HepG2 (cell line): ENCODE measurements around the gene KDM3B. TPM values are rescaled to one million over a fixed set of nuclear protein-coding genes. Genes with fewer than 3 reads are reported as not detected.
A peak's percentile ranks its signal among the peaks of the same experiment; 100 is the strongest.

Experiments
- ATAC-seq: fragments of 200-7000 bp; cut with Tn5 transposase; 3 replicates; pipeline ENCODE4 v1.9.1; 2020; ENCODE audit warnings: mild to moderate bottlenecking, moderate library complexity
- BruUV-seq: library from RNA; stranded (reverse); fragments of 400-500 nt; replicated peaks from 2 replicates; lab custom pipeline; 2021; lab: Mats Ljungman, UMichigan
- CTCF ChIA-PET: fragments of 300-600 bp; formaldehyde crosslinking; extraction: SDS; loops from one replicate; lab custom pipeline; 2021; ENCODE audit warnings: low total read pairs, inconsistent platforms, low intra/inter-chr PET ratio; lab: Yijun Ruan, JAX
- POLR2A ChIA-PET: fragments of 350-600 bp; sonication (Branson Sonifier 250); formaldehyde crosslinking; loops from one replicate; lab custom pipeline; 2020; ENCODE audit warnings: antibody characterized with exemption, inconsistent platforms; lab: Yijun Ruan, JAX
- DNase-seq: peaks from one replicate; pipeline ENCODE4 v3.0.0-alpha.2; 2015; ENCODE audit warnings: low spot score
- FAIRE-seq: peaks from 3 replicates; lab custom pipeline; 2011; peaks lifted over from hg19 to GRCh38; lab: Jason Lieb, UNC
- H2AFZ ChIP-seq: one replicate; pipeline ENCODE4 v1.6.1; 2011; ENCODE audit warnings: low read length, inconsistent platforms
- H3K27ac ChIP-seq: fragments of 300-600 bp; 3 replicates; pipeline ENCODE4 v1.8.0; 2011; ENCODE audit warnings: mixed run types, mild to moderate bottlenecking, mixed read lengths, low read length, inconsistent platforms; ENCODE audit not compliant: insufficient read depth; ENCODE audit errors: extremely low read length
- H3K27me3 ChIP-seq, 2 experiments: fragments of 200-600 bp in 1 of 2; 2 replicates in 1 of 2; 3 replicates in 1 of 2; pipeline versions ENCODE4 v1.6.0 to v1.8.0; 2011; ENCODE audit warnings: low read length in 2 of 2, mild to moderate bottlenecking in 2 of 2, moderate library complexity in 2 of 2, inconsistent platforms in 1 of 2; ENCODE audit not compliant: insufficient read depth in 2 of 2, control insufficient read depth in 1 of 2
- H3K36me3 ChIP-seq, 2 experiments: fragments of 200-600 bp in 1 of 2; replicated peaks in 1 of 2; 2 replicates in 1 of 2; 3 replicates in 1 of 2; pipeline versions ENCODE4 v1.5.1 to v1.8.0; 2011; ENCODE audit warnings: low read length in 2 of 2, inconsistent platforms in 1 of 2; ENCODE audit not compliant: insufficient read depth in 2 of 2, control insufficient read depth in 1 of 2
- H3K4me1 ChIP-seq: 2 replicates; pipeline ENCODE4 v1.5.1; 2012; ENCODE audit warnings: low read length, inconsistent platforms; ENCODE audit not compliant: insufficient read depth
- H3K4me2 ChIP-seq: 2 replicates; pipeline ENCODE4 v1.6.0; 2011; ENCODE audit warnings: low read depth, low read length, inconsistent platforms
- H3K4me3 ChIP-seq, 3 experiments: fragments of 200-600 bp in 1 of 3; sonication (generic), shearing (Covaris generic) in 1 of 3; replicated peaks in 1 of 3; 2 replicates each; pipeline ENCODE4 v1.5.1; 2011 to 2016; ENCODE audit warnings: low read length in 3 of 3, inconsistent platforms in 2 of 3, low read depth in 2 of 3, mild to moderate bottlenecking in 2 of 3, control low read depth in 1 of 3, mixed read lengths in 1 of 3; ENCODE audit not compliant: insufficient read depth in 1 of 3
- H3K79me2 ChIP-seq: one replicate; pipeline ENCODE4 v1.6.1; 2011; ENCODE audit warnings: low read length, inconsistent platforms; ENCODE audit not compliant: insufficient read depth
- H3K9ac ChIP-seq: 2 replicates; pipeline ENCODE4 v1.6.0; 2011; ENCODE audit warnings: mild to moderate bottlenecking, low read depth, low read length, inconsistent platforms; ENCODE audit not compliant: insufficient read depth
- H3K9me3 ChIP-seq: 2 replicates; pipeline ENCODE4 v1.5.1; 2012; ENCODE audit warnings: mild to moderate bottlenecking, low read length
- H4K20me1 ChIP-seq: 2 replicates; pipeline ENCODE4 v1.6.0; 2011; ENCODE audit warnings: inconsistent platforms, mild to moderate bottlenecking, low read length, moderate library complexity; ENCODE audit not compliant: insufficient read depth
- ASH2L ChIP-seq: fragments of 300-600, 200-600 bp; sonication (generic); IDR thresholded peaks from 2 replicates; pipeline ENCODE4 v1.7.0; 2017; ENCODE audit warnings: low read depth, mild to moderate bottlenecking, moderate library complexity, mixed read lengths, low read length; ENCODE audit not compliant: insufficient read length
- HHEX ChIP-seq: IDR thresholded peaks from 2 replicates; pipeline ENCODE4 v1.6.1; 2016; ENCODE audit warnings: control low read depth
- KAT8 ChIP-seq: IDR thresholded peaks from 2 replicates; pipeline ENCODE4 v1.6.1; 2016; ENCODE audit warnings: missing genetic modification reagents, missing compliant biosample characterization
- NR3C1 ChIP-seq: sonication (generic); formaldehyde crosslinking; IDR thresholded peaks from 2 replicates; pipeline ENCODE4 v1.4.0; 2020; ENCODE audit warnings: missing genetic modification reagents
- PHF21A ChIP-seq: sonication (generic); formaldehyde crosslinking; IDR thresholded peaks from 2 replicates; pipeline ENCODE4 v1.5.0; 2020; ENCODE audit warnings: mild to moderate bottlenecking, missing genetic modification reagents
- RXRA ChIP-seq: sonication (generic); formaldehyde crosslinking; IDR thresholded peaks from 2 replicates; pipeline ENCODE4 v1.5.1; 2020; ENCODE audit warnings: missing genetic modification reagents
- SAP130 ChIP-seq: IDR thresholded peaks from 2 replicates; pipeline ENCODE4 v1.6.1; 2016; ENCODE audit warnings: low read depth
- SKIL ChIP-seq: sonication (generic); formaldehyde crosslinking; IDR thresholded peaks from 2 replicates; pipeline ENCODE4 v1.8.0; 2022; ENCODE audit warnings: missing genetic modification reagents, mild to moderate bottlenecking, moderate library complexity, borderline replicate concordance
- SMYD3 ChIP-seq: sonication (generic); formaldehyde crosslinking; IDR thresholded peaks from 2 replicates; pipeline ENCODE4 v1.8.1; 2023; ENCODE audit warnings: mild to moderate bottlenecking, missing genetic modification reagents
- TCF12 ChIP-seq, 2 experiments: fragments of 450-650 bp in 1 of 2; sonication (generic) in 1 of 2; formaldehyde crosslinking in 1 of 2; IDR thresholded peaks; 2 replicates each; pipeline versions ENCODE4 v1.6.1 to v1.8.0; 2017 to 2022; ENCODE audit warnings: antibody characterized with exemption in 1 of 2, mild to moderate bottlenecking in 1 of 2, missing genetic modification reagents in 1 of 2, moderate library complexity in 1 of 2
- THYN1 ChIP-seq: sonication (generic); formaldehyde crosslinking; IDR thresholded peaks from 2 replicates; pipeline ENCODE4 v1.8.1; 2023; ENCODE audit warnings: low read depth, mild to moderate bottlenecking, moderate library complexity, missing genetic modification reagents, borderline replicate concordance
- TOPORS ChIP-seq: sonication (generic); formaldehyde crosslinking; IDR thresholded peaks from 2 replicates; pipeline ENCODE4 v1.8.0; 2023; ENCODE audit warnings: mild to moderate bottlenecking, missing genetic modification reagents
- ZC3H13 ChIP-seq: sonication (generic); formaldehyde crosslinking; IDR thresholded peaks from 2 replicates; pipeline ENCODE4 v1.8.1; 2023; ENCODE audit warnings: mild to moderate bottlenecking, missing genetic modification reagents, moderate library complexity
- ZFP36L2 ChIP-seq: sonication (generic); formaldehyde crosslinking; IDR thresholded peaks from 2 replicates; pipeline ENCODE4 v1.4.0; 2020; ENCODE audit warnings: missing genetic modification reagents
- ZNF101 ChIP-seq: sonication (generic); formaldehyde crosslinking; IDR thresholded peaks from 2 replicates; pipeline ENCODE4 v1.4.0; 2020; ENCODE audit warnings: mild to moderate bottlenecking, low read depth, missing genetic modification reagents, borderline replicate concordance
- ZNF180 ChIP-seq: sonication (generic); formaldehyde crosslinking; IDR thresholded peaks from 2 replicates; pipeline ENCODE4 v1.4.0; 2020; ENCODE audit warnings: low read depth, missing genetic modification reagents, borderline replicate concordance
- ZNF569 ChIP-seq: sonication (generic); formaldehyde crosslinking; IDR thresholded peaks from 2 replicates; pipeline ENCODE4 v1.5.0; 2020; ENCODE audit warnings: mild to moderate bottlenecking, missing genetic modification reagents, moderate library complexity, borderline replicate concordance
- ZNF580 ChIP-seq: IDR thresholded peaks from 2 replicates; pipeline ENCODE4 v1.6.1; 2016; ENCODE audit warnings: low read depth, borderline replicate concordance
- ZNF629 ChIP-seq: sonication (generic); formaldehyde crosslinking; conservative IDR thresholded peaks from 2 replicates; pipeline ENCODE4 v1.5.0; 2020; ENCODE audit warnings: missing genetic modification reagents
- ZNF709 ChIP-seq: sonication (generic); formaldehyde crosslinking; IDR thresholded peaks from 2 replicates; pipeline ENCODE4 v1.5.0; 2020; ENCODE audit warnings: mild to moderate bottlenecking, missing genetic modification reagents
- ZNF879 ChIP-seq: sonication (generic); formaldehyde crosslinking; IDR thresholded peaks from 2 replicates; pipeline ENCODE4 v1.8.1; 2023; ENCODE audit warnings: missing genetic modification reagents
- WGBS: methylation state at CpG from one replicate; pipeline ENCODE4 v1.1.6; 2017; ENCODE audit warnings: low lambda C conversion rate; 5-methylcytosine and 5-hydroxymethylcytosine counted together
- in situ Hi-C: cut with HindIII; loops from 2 replicates; pipeline ENCODE4 v1.10.0; 2017; ENCODE audit warnings: low pct_unique_long_range_greater_than_20kb; ENCODE audit not compliant: extremely low pct_ligation_motif_present
- intact Hi-C: fragments of 100-400 bp; cut with micrococcal nuclease; formaldehyde crosslinking; loops from one replicate; pipeline ENCODE4 v1.10.0; 2022; ENCODE audit not compliant: unreplicated experiment
- polyA plus RNA-seq, 8 experiments: library from polyadenylated mRNA; depleted of rRNA in 3 of 8; stranded (reverse) in 7 of 8; unstranded in 1 of 8; fragments of >200 nt; fragmentation: Illumina TruSeq in 4 of 8; extraction: Trizol in 4 of 8; gene quantifications; 2 replicates each; pipeline versions ENCODE4 v1.2.1 to v1.2.3, GENCODE V29; 2011 to 2016; ENCODE audit warnings: low read depth in 4 of 8, missing spikeins in 1 of 8, mixed read lengths in 1 of 8; ENCODE audit not compliant: insufficient read depth in 1 of 8
- total RNA-seq, 5 experiments: library from RNA; depleted of rRNA; stranded (reverse); fragments of >200 nt; fragmentation: Illumina TruSeq; extraction: Trizol; gene quantifications; 2 replicates each; pipeline ENCODE4 v1.2.3, GENCODE V29; 2016; ENCODE audit warnings: low read depth in 1 of 5

Gene KDM3B
- total and polyA plus RNA-seq, 2 of the 13 experiments (the other 11 are each of a cell fraction or from before 2014, with no cell fraction given) = 19.7 to 34.3 TPM

- H3K4me1 ChIP-seq = peaks cover 50% of the 10 kb centered on the region
- in situ Hi-C loops = loop anchor here (5.0 kb wide), 2 partner anchors 38 to 78 kb away; partner anchors contain the start of gene ETF1
- H3K27ac ChIP-seq = peak overlapping the region; percentile 95
- FAIRE-seq = peak; percentile 90
- DNase-seq = peak; percentile 97
- TSS peak; percentile 89 for BruUV-seq
- intact Hi-C loops = loop anchor here (1.0 to 2.0 kb wide), 3 partner anchors 29 to 78 kb away; partner anchors contain the start of gene ETF1
- H3K9ac ChIP-seq = peak overlapping the region; percentile 86
- ATAC-seq = peak; percentile 75
- peaks cover 3% of the 10 kb centered on the region for H3K79me2 ChIP-seq
- CTCF ChIA-PET = interaction anchor here (1.1 to 2.5 kb wide), 2 partner anchors 27 to 39 kb away, joined by 4 to 29 read pairs; no protein-coding TSS in a partner anchor
- no peaks in the 10 kb centered on the region for H3K9me3 ChIP-seq
- peak overlapping the region; percentile 98 for H3K4me2 ChIP-seq
- H3K27me3 ChIP-seq = no peaks in the 10 kb centered on the region
- peaks cover 0 to 7% of the 10 kb centered on the region in 2 experiments; a peak in 2 of 5 replicates for H3K36me3 ChIP-seq
- H2AFZ ChIP-seq = no peak overlapping the region
- POLR2A ChIA-PET = interaction anchor here (0.6 to 4.0 kb wide), 17 partner anchors 15 to 808 kb away, joined by 3 to 58 read pairs (median 4); partner anchors contain the start of genes ETF1 and HSPA9
- WGBS = 0% methylated on average over 23 of the region's 64 CpGs
- H3K4me3 ChIP-seq = peak overlapping the region; percentile 69 to 91 (median 78)
- peaks cover 3% of the 10 kb centered on the region; the same call in 1 of the 2 replicates for H4K20me1 ChIP-seq
- TF ChIP-seq ZNF879 (0 out of 2 replicates have a peak, but pooled peaks have one; percentile 53), ZNF709 (CRISPR knock-in tag) (no peak; the same call in 1 of the 2 replicates), ZFP36L2 (CRISPR knock-in tag) (no peak), RXRA (peak; percentile 56), SAP130 (CRISPR knock-in tag) (peak; percentile 84), THYN1 (0 out of 2 replicates have a peak, but pooled peaks have one; percentile 9), ZNF580 (CRISPR knock-in tag) (peak; percentile 64; the same call in 1 of the 2 replicates), KAT8 (0 out of 2 replicates have a peak, but pooled peaks have one; percentile 7), ZNF101 (CRISPR knock-in tag) (no peak), ASH2L (peak; percentile 80), ZNF629 (CRISPR knock-in tag) (no peak), SMYD3 (CRISPR knock-in tag) (no peak; the same call in 1 of the 2 replicates), TCF12 (IDR thresholded peaks at IDR 0.05) (no peak), TCF12 (CRISPR knock-in tag; IDR thresholded peaks at IDR 0.05) (0 out of 2 replicates have a peak, but pooled peaks have one; percentile 13), ZNF569 (CRISPR knock-in tag) (no peak), NR3C1 (no peak), TOPORS (CRISPR knock-in tag) (0 out of 2 replicates have a peak, but pooled peaks have one; percentile 11), HHEX (CRISPR knock-in tag) (no peak), ZNF180 (CRISPR knock-in tag) (no peak), PHF21A (CRISPR knock-in tag) (peak; percentile 78), ZC3H13 (CRISPR knock-in tag) (no peak), SKIL (no peak)
Observed at GRCh38 chr5:138464388-138465260, 112.1 kb downstream of the KDM3B start.
